ENCODE results near the gene TWF2. TPM values are rescaled to one million over a fixed set of nuclear protein-coding genes. Genes with fewer than 3 reads are reported as not detected.
A peak's percentile ranks its signal among the peaks of the same experiment; 100 is the strongest.

The TWF2 gene
- total and polyA plus RNA-seq, 2 donors = 36.7 to 75.3 TPM

- Histone ChIP-seq H3K36me3 (ENCODE audit: insufficient read depth) (no peaks in the 10 kb centered on the region), H3K4me1 (ENCODE audit: insufficient read depth) (no peaks in the 10 kb centered on the region), H3K27ac (ENCODE audit: low read depth) (peak overlapping the region; percentile 79), H3K4me3 (ENCODE audit: low read depth, low read length) (no peak overlapping the region)
- DNase-seq (ENCODE audit: extremely low spot score) = no peak
- 56% methylated on average over 6 of the region's 6 CpGs for WGBS
Observed at GRCh38 chr3:52218937-52219650, 19.9 kb downstream of the TWF2 start.

DNA sequence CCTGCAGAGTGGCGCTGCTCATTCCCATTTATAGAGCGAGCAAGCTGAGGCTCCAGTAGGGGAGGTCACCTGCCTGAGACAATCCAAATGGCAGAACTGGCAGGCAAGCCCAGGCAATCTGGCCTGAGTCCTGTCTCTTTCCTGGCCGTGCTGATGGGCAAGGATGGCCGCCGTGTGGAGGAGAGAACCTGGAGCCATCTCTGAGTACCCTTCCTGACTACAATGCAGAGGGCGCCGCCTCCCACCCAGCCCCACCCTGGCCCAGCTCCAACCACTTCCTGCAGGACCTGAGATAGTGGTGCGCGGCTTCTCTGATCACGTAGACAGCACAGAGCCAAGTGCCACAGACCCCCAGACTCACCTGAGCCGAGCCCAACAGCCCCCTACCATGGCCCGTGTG lies 20.5 kb downstream of the TWF2 start:
- peak overlapping the region; percentile 79 for H3K27ac ChIP-seq (ENCODE audit: low read depth)
- no peak for DNase-seq (ENCODE audit: extremely low spot score)
- no peaks in the 10 kb centered on the region for H3K4me1 ChIP-seq (ENCODE audit: insufficient read depth)
- H3K36me3 ChIP-seq (ENCODE audit: insufficient read depth) = peaks cover 1% of the 10 kb centered on the region
- no peak overlapping the region for H3K4me3 ChIP-seq (ENCODE audit: low read depth, low read length)
- 66% methylated on average over 12 of the region's 12 CpGs for WGBS

GRCh38 chr3:52218026-52218425 lies 20.9 kb downstream of the TWF2 start:
- no peak for DNase-seq (ENCODE audit: extremely low spot score)
- Histone ChIP-seq H3K36me3 (ENCODE audit: insufficient read depth) (peaks cover 1% of the 10 kb centered on the region), H3K27ac (ENCODE audit: low read depth) (peak overlapping the region; percentile 79), H3K4me3 (ENCODE audit: low read depth, low read length) (no peak overlapping the region), H3K4me1 (ENCODE audit: insufficient read depth) (no peaks in the 10 kb centered on the region)
- 73% methylated on average over 3 of the region's 3 CpGs for WGBS

DNA sequence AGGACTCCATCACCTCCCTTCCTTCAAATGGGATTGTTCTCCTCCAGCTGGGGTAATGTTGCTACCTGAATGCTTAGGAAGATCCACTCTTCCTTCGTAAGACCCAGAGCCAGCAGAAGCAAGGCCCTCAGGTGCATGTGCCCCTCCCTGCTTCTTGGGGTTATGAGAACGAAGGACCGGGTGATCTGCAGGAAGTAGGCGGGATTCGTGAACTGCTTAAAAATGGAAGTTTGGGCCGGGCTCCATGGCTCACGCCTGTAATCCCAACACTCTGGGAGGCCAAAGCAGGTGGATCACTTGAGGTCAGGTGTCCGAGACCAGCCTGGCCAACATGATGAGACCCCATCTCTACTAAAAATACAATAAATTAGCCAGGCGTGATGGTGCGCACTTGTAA lies 21.6 kb downstream of the TWF2 start:
- Histone ChIP-seq H3K27ac (ENCODE audit: low read depth) (no peak overlapping the region), H3K4me1 (ENCODE audit: insufficient read depth) (no peaks in the 10 kb centered on the region), H3K4me3 (ENCODE audit: low read depth, low read length) (no peak overlapping the region), H3K36me3 (ENCODE audit: insufficient read depth) (peaks cover 5% of the 10 kb centered on the region)
- no peak for DNase-seq (ENCODE audit: extremely low spot score)
- 68% methylated on average over 10 of the region's 10 CpGs for WGBS

DNA sequence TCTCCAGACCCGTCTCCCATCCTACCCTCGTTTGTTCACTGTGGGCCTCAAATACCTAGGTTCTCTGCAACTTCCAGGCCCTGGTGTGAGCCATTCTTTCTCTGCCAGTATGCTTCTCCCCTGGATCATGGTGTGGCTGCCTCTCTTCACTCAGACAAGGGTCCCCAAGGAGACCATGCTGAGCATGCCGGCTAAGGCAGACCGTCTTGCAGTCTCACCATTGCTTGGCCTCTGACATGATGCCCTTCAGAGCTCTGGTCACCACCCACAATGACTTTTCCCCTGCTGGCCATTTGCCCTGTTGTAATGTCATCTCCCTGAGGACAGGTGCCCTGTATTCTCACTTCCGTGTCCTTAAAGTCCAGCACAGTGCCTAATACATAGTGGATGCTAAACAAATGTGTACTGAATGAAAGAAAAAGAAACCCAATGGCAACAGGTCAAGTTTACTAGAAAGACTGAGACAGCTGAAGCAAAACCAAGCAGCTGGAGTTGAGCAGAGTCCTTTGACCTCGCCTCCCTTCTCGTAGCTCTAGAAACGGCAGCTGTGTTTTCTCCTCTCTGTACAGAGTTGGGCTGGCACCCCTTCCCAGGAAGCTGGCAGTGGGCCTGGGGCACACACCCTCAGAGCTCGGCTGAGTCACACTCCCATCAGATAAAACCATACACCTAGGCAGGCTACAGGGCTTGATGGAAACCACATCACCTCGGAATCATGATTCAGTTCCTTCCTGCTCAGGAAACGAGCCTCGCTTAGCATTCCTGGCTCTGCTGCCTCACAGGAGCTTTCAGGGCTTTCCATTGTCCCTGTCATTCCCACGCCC lies 22.2 kb downstream of the TWF2 start:
- WGBS = 29% methylated on average over 13 of the region's 13 CpGs
- Histone ChIP-seq H3K27ac (ENCODE audit: low read depth) (peak overlapping the region; percentile 12), H3K4me1 (ENCODE audit: insufficient read depth) (no peaks in the 10 kb centered on the region), H3K36me3 (ENCODE audit: insufficient read depth) (peaks cover 7% of the 10 kb centered on the region), H3K4me3 (ENCODE audit: low read depth, low read length) (no peak overlapping the region)
- peak; percentile 81 for DNase-seq (ENCODE audit: extremely low spot score)

GRCh38 chr3:52215351-52215750 lies 23.6 kb downstream of the TWF2 start:
- no peaks in the 10 kb centered on the region for H3K4me1 ChIP-seq (ENCODE audit: insufficient read depth)
- 96% methylated on average over 7 of the region's 7 CpGs for whole genome bisulfite sequencing
- no peak overlapping the region for H3K4me3 ChIP-seq (ENCODE audit: low read depth, low read length)
- no peak for DNase-seq (ENCODE audit: extremely low spot score)
- no peak overlapping the region for H3K27ac ChIP-seq (ENCODE audit: low read depth)
- H3K36me3 ChIP-seq (ENCODE audit: insufficient read depth) = peaks cover 7% of the 10 kb centered on the region

DNA sequence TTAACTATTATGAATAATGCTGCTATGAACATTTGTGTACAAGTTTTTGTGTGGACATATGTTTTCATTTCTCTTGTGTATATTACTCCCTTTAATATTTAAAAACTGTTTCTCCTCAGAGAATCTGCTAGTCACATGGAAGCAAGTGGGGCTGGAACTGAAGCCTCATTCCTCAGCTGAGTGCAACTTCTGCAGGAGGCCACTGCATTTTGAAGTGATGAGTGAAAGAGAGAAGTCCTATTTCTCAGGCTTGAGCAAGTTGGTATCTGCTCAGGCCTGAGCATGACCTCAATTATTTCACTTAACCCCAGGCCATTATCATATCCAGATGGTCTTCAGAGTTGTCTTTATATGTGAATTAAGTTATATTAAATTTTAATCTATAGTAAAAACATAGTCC lies 25.1 kb downstream of the TWF2 start:
- no peak overlapping the region for H3K4me3 ChIP-seq (ENCODE audit: low read depth, low read length)
- no peaks in the 10 kb centered on the region for H3K4me1 ChIP-seq (ENCODE audit: insufficient read depth)
- DNase-seq (ENCODE audit: extremely low spot score) = no peak
- H3K27ac ChIP-seq (ENCODE audit: low read depth) = no peak overlapping the region
- H3K36me3 ChIP-seq (ENCODE audit: insufficient read depth) = peaks cover 7% of the 10 kb centered on the region

DNA sequence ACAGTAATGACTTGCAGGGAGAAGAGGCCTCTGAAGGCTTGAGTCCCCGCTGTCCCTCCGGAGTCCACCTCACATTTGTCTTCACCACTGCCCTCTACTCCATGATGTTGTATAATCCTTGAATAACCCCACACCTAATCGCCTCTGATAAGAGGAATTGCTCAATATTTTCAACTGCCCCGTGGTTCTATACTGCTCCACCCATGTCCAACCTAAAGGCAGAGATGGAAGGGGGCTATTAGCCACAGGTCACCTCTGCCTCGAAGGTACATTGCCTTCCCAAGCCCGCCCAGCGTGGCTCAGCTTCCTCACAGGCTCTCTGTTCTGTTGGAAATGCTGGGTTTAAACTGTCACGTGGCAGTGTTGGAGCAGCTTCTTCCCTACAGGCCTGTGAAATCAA lies 26.0 kb downstream of the TWF2 start:
- no peak overlapping the region for H3K4me3 ChIP-seq (ENCODE audit: low read depth, low read length)
- no peak overlapping the region for H3K27ac ChIP-seq (ENCODE audit: low read depth)
- 87% methylated on average over 8 of the region's 8 CpGs for WGBS
- H3K36me3 ChIP-seq (ENCODE audit: insufficient read depth) = peaks cover 7% of the 10 kb centered on the region
- no peaks in the 10 kb centered on the region for H3K4me1 ChIP-seq (ENCODE audit: insufficient read depth)
- no peak for DNase-seq (ENCODE audit: extremely low spot score)

GRCh38 chr3:52211268-52211891 lies 27.6 kb downstream of the TWF2 start:
- 95% methylated on average over 18 of the region's 18 CpGs for WGBS
- DNase-seq (ENCODE audit: extremely low spot score) = no peak
- peaks cover 11% of the 10 kb centered on the region for H3K36me3 ChIP-seq (ENCODE audit: insufficient read depth)

DNA sequence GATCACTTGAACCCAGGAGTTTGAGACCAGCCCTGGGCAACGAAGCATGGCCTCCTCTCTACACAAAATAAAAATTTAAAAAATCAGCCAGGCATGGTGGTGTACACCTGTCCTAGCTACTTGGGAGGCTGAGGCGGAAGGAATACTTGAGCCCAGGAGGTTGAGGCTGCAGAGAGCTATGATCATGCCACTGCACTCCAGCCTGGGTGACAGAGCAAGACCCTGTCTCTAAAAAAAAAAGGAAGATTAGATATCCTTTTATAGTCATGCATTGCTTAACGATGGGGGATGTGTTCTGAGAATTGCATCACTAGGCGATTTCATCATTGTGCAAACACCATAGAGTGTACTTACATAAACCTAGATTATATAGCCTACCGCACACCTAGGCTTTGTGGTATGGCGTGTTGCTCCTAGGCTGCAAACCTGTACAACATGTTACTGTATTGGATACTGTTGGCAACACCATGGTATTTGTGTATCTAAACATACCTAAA lies 28.4 kb downstream of the TWF2 start:
- no peak for DNase-seq (ENCODE audit: extremely low spot score)
- Histone ChIP-seq H3K27ac (ENCODE audit: low read depth) (no peak overlapping the region), H3K4me3 (ENCODE audit: low read depth, low read length) (no peak overlapping the region), H3K4me1 (ENCODE audit: insufficient read depth) (peaks cover under 1% of the 10 kb centered on the region), H3K36me3 (ENCODE audit: insufficient read depth) (peaks cover 11% of the 10 kb centered on the region)
- 80% methylated on average over 6 of the region's 6 CpGs for WGBS

More at GRCh38 chr3:52211268-52211891, 27.6 kb downstream of the TWF2 start:
- Histone ChIP-seq H3K27ac (ENCODE audit: low read depth) (no peak overlapping the region), H3K4me3 (ENCODE audit: low read depth, low read length) (no peak overlapping the region), H3K4me1 (ENCODE audit: insufficient read depth) (no peaks in the 10 kb centered on the region)

GRCh38 chr3:52210037-52210436 lies 28.9 kb downstream of the TWF2 start:
- H3K4me3 ChIP-seq (ENCODE audit: low read depth, low read length) = no peak overlapping the region
- no peak overlapping the region for H3K27ac ChIP-seq (ENCODE audit: low read depth)
- peaks cover 11% of the 10 kb centered on the region for H3K36me3 ChIP-seq (ENCODE audit: insufficient read depth)
- DNase-seq (ENCODE audit: extremely low spot score) = no peak
- peaks cover 1% of the 10 kb centered on the region for H3K4me1 ChIP-seq (ENCODE audit: insufficient read depth)

DNA sequence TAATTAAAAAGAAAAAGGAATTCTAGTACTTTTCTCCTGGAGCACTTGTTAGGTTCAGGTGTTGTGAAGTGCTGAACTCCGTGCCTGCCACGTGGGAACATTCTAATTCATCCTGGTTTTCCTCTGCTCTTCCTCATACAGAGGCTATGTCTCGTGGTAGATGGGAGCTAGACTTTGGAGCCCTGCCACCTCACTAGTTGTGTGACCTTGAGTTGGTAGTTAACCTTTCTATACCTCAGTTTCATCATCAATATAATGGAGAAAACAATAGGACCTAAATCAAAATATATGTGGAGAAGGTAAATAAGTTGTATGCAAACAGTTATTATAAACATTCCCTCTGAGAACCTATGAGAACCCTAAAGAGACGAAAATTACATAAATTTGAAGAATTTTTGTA lies 30.4 kb downstream of the TWF2 start:
- DNase-seq (ENCODE audit: extremely low spot score) = no peak
- 95% methylated on average over 4 of the region's 4 CpGs for WGBS

DNA sequence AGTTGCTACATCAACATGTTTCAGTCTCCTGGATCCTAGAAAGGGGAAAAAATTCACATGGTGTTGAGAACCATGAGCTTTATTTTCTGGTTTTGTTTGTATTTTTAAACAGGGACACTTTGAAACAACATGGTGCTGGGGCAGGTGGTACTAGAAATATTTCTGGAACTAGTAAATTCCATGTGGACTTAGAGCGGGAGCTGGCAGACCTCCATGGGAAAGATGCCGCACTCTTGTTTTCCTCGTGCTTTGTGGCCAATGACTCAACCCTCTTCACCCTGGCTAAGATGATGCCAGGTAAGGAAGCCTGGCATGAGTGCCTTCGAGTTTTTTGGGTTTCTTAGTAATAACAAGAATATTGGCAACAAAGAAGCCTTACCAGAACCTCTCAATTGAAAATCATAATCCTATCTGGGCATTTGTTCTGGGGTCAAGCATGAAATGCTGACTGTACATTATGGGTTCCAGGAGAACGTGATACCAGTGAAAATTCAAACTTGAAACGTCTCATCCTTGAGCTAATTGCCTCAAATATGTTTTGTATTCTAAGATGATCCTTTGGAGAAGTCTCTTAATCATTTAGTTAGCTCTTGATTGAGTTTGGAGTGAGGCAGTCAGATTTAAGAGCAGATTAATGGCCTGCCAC lies 33.1 kb downstream of the TWF2 start:
- WGBS = 87% methylated on average over 6 of the region's 6 CpGs
- Histone ChIP-seq H3K36me3 (ENCODE audit: insufficient read depth) (peaks cover 9% of the 10 kb centered on the region), H3K4me1 (ENCODE audit: insufficient read depth) (peaks cover 1% of the 10 kb centered on the region), H3K27ac (ENCODE audit: low read depth) (no peak overlapping the region), H3K4me3 (ENCODE audit: low read depth, low read length) (no peak overlapping the region)
- DNase-seq (ENCODE audit: extremely low spot score) = no peak

More for the DNA sequence above, 30.4 kb downstream of the TWF2 start:
- Histone ChIP-seq H3K4me1 (ENCODE audit: insufficient read depth) (peaks cover 1% of the 10 kb centered on the region), H3K4me3 (ENCODE audit: low read depth, low read length) (no peak overlapping the region), H3K27ac (ENCODE audit: low read depth) (no peak overlapping the region), H3K36me3 (ENCODE audit: insufficient read depth) (peaks cover 10% of the 10 kb centered on the region)

Measured in urinary bladder (tissue), 4 donors.